SK-N-SH treated with all-trans-retinoic acid at 6 μM for 48 hours (cell line): Measurements from ENCODE around the gene ZSWIM6.

Source experiments
- ATAC-seq: fragments of 200-7000 bp; cut with Tn5 transposase; 3 replicates; pipeline ENCODE4 v1.9.1; 2020; ENCODE audit warnings: mild to moderate bottlenecking, moderate library complexity
- ARNTL ChIP-seq: fragments of 450-650 bp; formaldehyde crosslinking; IDR thresholded peaks from 2 replicates; pipeline ENCODE4 v1.5.0; 2020; ENCODE audit warnings: low read depth, mild to moderate bottlenecking, moderate library complexity, borderline replicate concordance
- BACH2 ChIP-seq: fragments of 250-450 bp; sonication (Bioruptor Pico); IDR thresholded peaks from 2 replicates; pipeline ENCODE4 v1.9.0; 2021; ENCODE audit warnings: mild to moderate bottlenecking, borderline replicate concordance
- CREB5 ChIP-seq: fragments of 250-450 bp; sonication (Bioruptor Pico); IDR thresholded peaks from 2 replicates; pipeline ENCODE4 v1.5.1; 2020; ENCODE audit warnings: low read depth, mild to moderate bottlenecking, moderate library complexity
- CSDC2 ChIP-seq: fragments of 250-450 bp; sonication (Bioruptor Pico); IDR thresholded peaks from 2 replicates; pipeline ENCODE4 v1.5.0; 2020; ENCODE audit warnings: mild to moderate bottlenecking, moderate library complexity
- ESRRG ChIP-seq: fragments of 250-450 bp; sonication (Bioruptor Pico); IDR thresholded peaks from 2 replicates; pipeline ENCODE4 v1.6.1; 2021; ENCODE audit warnings: mild to moderate bottlenecking
- GLIS3 ChIP-seq: fragments of 250-450 bp; sonication (Bioruptor Pico); IDR thresholded peaks from 2 replicates; pipeline ENCODE4 v1.5.0; 2020; ENCODE audit warnings: mild to moderate bottlenecking, moderate library complexity
- ISL1 ChIP-seq: fragments of 250-450 bp; sonication (Bioruptor Pico); IDR thresholded peaks from 2 replicates; pipeline ENCODE4 v2.1.2; 2022; ENCODE audit warnings: mild to moderate bottlenecking, moderate library complexity
- OSR1 ChIP-seq: fragments of 250-450 bp; sonication (Bioruptor Pico); IDR thresholded peaks from 2 replicates; pipeline ENCODE4 v1.8.0; 2022; ENCODE audit warnings: moderate library complexity, mild to moderate bottlenecking, inconsistent platforms
- POU6F1 ChIP-seq: fragments of 250-450 bp; sonication (Bioruptor Pico); IDR thresholded peaks from 2 replicates; pipeline ENCODE4 v1.8.0; 2021; ENCODE audit warnings: low read depth, mild to moderate bottlenecking, moderate library complexity, borderline replicate concordance
- PPARA ChIP-seq: fragments of 250-450 bp; sonication (Bioruptor Pico); IDR thresholded peaks from 2 replicates; pipeline ENCODE4 v1.5.0; 2020; ENCODE audit warnings: mild to moderate bottlenecking, borderline replicate concordance
- RARB ChIP-seq: fragments of 250-450 bp; sonication (Bioruptor Pico); IDR thresholded peaks from 2 replicates; pipeline ENCODE4 v1.8.0; 2021; ENCODE audit warnings: mild to moderate bottlenecking, moderate library complexity
- SNAI2 ChIP-seq: fragments of 250-450 bp; sonication (Bioruptor Pico); IDR thresholded peaks from 2 replicates; pipeline ENCODE4 v1.5.0; 2020; ENCODE audit warnings: mild to moderate bottlenecking, moderate library complexity
- TCF4 ChIP-seq: fragments of 250-450 bp; sonication (Bioruptor Pico); IDR thresholded peaks from 2 replicates; pipeline ENCODE4 v1.8.0; 2021; ENCODE audit warnings: mild to moderate bottlenecking, moderate library complexity, borderline replicate concordance
- TOX ChIP-seq: fragments of 250-450 bp; sonication (Bioruptor Pico); IDR thresholded peaks from 2 replicates; pipeline ENCODE4 v1.8.0; 2021; ENCODE audit warnings: mild to moderate bottlenecking, moderate library complexity, borderline replicate concordance
- TSHZ2 ChIP-seq: fragments of 250-450 bp; sonication (Bioruptor Pico); IDR thresholded peaks from 2 replicates; pipeline ENCODE4 v1.5.0; 2020; ENCODE audit warnings: mild to moderate bottlenecking, moderate library complexity
- ZC3H10 ChIP-seq: fragments of 250-450 bp; sonication (Bioruptor Pico); IDR thresholded peaks from 2 replicates; pipeline ENCODE4 v1.5.1; 2021; ENCODE audit warnings: mild to moderate bottlenecking, moderate library complexity
- ZFP3 ChIP-seq: fragments of 250-450 bp; sonication (Bioruptor Pico); IDR thresholded peaks from 2 replicates; pipeline ENCODE4 v1.5.0; 2020; ENCODE audit warnings: mild to moderate bottlenecking, moderate library complexity
- ZFP30 ChIP-seq: fragments of 450-650 bp; formaldehyde crosslinking; IDR thresholded peaks from 2 replicates; pipeline ENCODE4 v1.5.0; 2022; ENCODE audit warnings: mild to moderate bottlenecking, moderate library complexity
- ZNF565 ChIP-seq: fragments of 450-650 bp; formaldehyde crosslinking; conservative IDR thresholded peaks from 2 replicates; pipeline ENCODE4 v1.5.0; 2020; ENCODE audit warnings: low read depth, mild to moderate bottlenecking, moderate library complexity
- ZNF70 ChIP-seq: fragments of 450-650 bp; formaldehyde crosslinking; IDR thresholded peaks from 2 replicates; pipeline ENCODE4 v1.5.0; 2020; ENCODE audit warnings: mild to moderate bottlenecking, moderate library complexity
- ZNF8 ChIP-seq: fragments of 450-650 bp; formaldehyde crosslinking; IDR thresholded peaks from 2 replicates; pipeline ENCODE4 v1.5.0; 2020; ENCODE audit warnings: mild to moderate bottlenecking, moderate library complexity
- TF ChIP-seq, protein P1 (sequence below): fragments of 250-450 bp; sonication (Bioruptor Pico); IDR thresholded peaks from 2 replicates; pipeline ENCODE4 v1.5.1; 2021; ENCODE audit warnings: mild to moderate bottlenecking, moderate library complexity
- TF ChIP-seq, protein P2 (sequence below): fragments of 250-450 bp; sonication (Bioruptor Pico); IDR thresholded peaks from 2 replicates; pipeline ENCODE4 v1.8.0; 2020; ENCODE audit warnings: mild to moderate bottlenecking, moderate library complexity, borderline replicate concordance

The ZSWIM6 gene

GRCh38 chr5:61449804-61450492 is 117.9 kb downstream of the ZSWIM6 start:
- peak; percentile 87 for ATAC-seq

More at GRCh38 chr5:61449804-61450492, 117.9 kb downstream of the ZSWIM6 start:
- TF ChIP-seq ESRRG (CRISPR knock-in tag) (0 out of 2 replicates have a peak, but pooled peaks have one; percentile 57), RARB (CRISPR knock-in tag) (no peak), GLIS3 (CRISPR knock-in tag) (no peak), ARNTL (CRISPR knock-in tag) (no peak), PPARA (CRISPR knock-in tag) (no peak), ISL1 (CRISPR knock-in tag) (peak; percentile 69), ZNF565 (CRISPR knock-in tag) (no peak), CSDC2 (CRISPR knock-in tag) (no peak), ZFP30 (CRISPR knock-in tag) (no peak), ZFP3 (no peak), TSHZ2 (CRISPR knock-in tag) (no peak), ZNF8 (CRISPR knock-in tag) (no peak), ZNF70 (peak; percentile 86), OSR1 (CRISPR knock-in tag) (0 out of 2 replicates have a peak, but pooled peaks have one; percentile 46), TOX (CRISPR knock-in tag) (peak; percentile 52; the same call in 1 of the 2 replicates), ZC3H10 (CRISPR knock-in tag) (0 out of 2 replicates have a peak, but pooled peaks have one; percentile 17), POU6F1 (CRISPR knock-in tag) (no peak), TCF4 (CRISPR knock-in tag) (no peak), BACH2 (CRISPR knock-in tag) (no peak), SNAI2 (no peak), CREB5 (CRISPR knock-in tag) (peak; percentile 9; the same call in 1 of the 2 replicates)
- TF ChIP-seq, protein P1, sequence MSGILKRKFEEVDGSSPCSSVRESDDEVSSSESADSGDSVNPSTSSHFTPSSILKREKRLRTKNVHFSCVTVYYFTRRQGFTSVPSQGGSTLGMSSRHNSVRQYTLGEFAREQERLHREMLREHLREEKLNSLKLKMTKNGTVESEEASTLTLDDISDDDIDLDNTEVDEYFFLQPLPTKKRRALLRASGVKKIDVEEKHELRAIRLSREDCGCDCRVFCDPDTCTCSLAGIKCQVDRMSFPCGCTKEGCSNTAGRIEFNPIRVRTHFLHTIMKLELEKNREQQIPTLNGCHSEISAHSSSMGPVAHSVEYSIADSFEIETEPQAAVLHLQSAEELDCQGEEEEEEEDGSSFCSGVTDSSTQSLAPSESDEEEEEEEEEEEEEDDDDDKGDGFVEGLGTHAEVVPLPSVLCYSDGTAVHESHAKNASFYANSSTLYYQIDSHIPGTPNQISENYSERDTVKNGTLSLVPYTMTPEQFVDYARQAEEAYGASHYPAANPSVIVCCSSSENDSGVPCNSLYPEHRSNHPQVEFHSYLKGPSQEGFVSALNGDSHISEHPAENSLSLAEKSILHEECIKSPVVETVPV (CRISPR knock-in tag): no peak
- TF ChIP-seq, protein P2, sequence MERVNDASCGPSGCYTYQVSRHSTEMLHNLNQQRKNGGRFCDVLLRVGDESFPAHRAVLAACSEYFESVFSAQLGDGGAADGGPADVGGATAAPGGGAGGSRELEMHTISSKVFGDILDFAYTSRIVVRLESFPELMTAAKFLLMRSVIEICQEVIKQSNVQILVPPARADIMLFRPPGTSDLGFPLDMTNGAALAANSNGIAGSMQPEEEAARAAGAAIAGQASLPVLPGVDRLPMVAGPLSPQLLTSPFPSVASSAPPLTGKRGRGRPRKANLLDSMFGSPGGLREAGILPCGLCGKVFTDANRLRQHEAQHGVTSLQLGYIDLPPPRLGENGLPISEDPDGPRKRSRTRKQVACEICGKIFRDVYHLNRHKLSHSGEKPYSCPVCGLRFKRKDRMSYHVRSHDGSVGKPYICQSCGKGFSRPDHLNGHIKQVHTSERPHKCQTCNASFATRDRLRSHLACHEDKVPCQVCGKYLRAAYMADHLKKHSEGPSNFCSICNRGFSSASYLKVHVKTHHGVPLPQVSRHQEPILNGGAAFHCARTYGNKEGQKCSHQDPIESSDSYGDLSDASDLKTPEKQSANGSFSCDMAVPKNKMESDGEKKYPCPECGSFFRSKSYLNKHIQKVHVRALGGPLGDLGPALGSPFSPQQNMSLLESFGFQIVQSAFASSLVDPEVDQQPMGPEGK (CRISPR knock-in tag): peak; percentile 75
